NK-92 (cell line): ENCODE data around the gene ZBED1.
"Not testable (repeated sequence)": the region's sequence is repeated elsewhere in the genome, so short reads cannot be mapped to it uniquely, and the experiment has no call there.

Experiments used
- DNase-seq: peaks from one replicate; lab custom pipeline; 2025; ENCODE audit not compliant: unreplicated experiment; lab: John Stamatoyannopoulos, UW

ZBED1 gene

DNA sequence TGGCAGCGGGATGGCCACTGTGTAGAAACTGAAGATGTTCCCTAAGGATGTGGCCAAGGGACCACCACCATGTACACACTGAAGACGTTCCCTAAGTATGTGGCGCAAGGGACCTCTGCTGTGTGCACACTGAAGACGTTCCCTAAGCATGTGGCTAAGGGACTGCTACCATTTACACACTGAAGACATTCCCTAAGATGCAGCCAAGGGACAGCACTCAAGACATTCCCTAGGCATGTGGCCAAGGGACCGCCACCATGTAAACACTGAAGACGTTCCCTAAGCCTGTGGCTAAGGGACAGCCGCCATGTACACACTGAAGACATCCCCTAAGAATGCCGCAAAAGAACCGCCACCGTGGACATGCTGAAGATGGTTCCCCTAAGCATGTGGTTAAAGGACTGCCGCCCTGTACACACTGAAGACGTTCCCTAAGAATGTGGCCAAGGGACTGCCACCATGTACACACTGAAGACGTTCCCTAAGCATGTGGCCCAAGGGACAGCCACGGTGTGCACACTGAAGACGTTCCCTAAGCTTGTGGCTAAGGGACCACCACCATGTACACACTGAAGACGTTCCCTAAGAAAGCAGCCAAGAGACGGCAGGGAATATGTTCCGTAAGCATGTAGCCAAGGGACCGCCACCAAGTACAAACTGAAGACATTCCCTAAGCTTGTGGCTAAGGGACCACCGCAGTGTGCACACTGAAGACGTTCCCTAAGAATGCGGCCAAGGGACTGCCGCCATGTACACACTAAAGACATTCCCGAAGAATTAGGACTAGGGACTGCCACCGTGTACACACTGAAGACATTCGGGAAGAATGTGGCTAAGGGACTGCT, 43.3 kb downstream of the ZBED1 start:
- DNase-seq, result no peak

- DNase-seq, result not testable (repeated sequence)
Measured at GRCh38 chrX:2456091-2456490, 44.7 kb downstream of the ZBED1 start.

DNA sequence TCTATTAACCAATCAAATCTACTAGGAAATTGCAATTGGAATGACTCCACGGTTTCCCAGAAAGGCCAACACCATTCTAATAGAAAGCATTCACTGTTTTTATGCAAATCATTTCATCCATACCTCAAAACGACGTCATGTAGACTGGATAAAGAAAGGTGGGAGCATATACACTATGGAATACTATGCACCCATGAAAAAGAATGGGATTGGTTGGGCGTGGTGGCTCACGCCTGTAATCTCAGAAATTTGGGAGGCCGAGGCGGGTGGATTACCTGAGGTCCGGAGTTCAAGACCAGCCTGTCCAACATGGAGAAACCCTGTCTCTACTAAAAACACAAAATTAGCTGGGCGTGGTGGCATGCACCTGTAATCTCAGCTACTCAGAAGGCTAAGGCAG, 46.2 kb downstream of the ZBED1 start:
- DNase-seq, result not testable (repeated sequence)

- no peak for DNase-seq
Measured at GRCh38 chrX:2452799-2453198, 48.0 kb downstream of the ZBED1 start.

- DNase-seq, result no peak
Measured at GRCh38 chrX:2452317-2452784, 48.4 kb downstream of the ZBED1 start.

GRCh38 chrX:2451501-2452316, 49.1 kb downstream of the ZBED1 start:
- DNase-seq, result no peak

DNA sequence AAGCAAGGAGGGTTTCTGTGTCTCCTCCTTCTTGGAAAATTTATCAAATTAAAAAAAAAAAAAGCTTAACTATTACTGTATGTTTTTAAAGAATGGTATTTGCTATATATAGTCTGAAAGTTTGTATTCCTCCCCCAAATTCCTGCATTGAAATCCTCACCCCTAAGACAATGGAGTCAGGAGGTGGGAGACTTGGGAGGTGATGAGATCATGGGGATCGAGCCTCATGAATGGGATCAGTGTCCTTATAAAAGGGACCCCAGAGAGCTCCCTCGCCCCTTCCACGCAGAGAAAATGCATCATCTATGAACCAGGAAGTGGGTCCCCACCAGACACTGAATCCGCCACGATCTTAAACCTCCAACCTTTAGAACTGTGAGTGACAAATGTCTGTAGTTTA, 50.1 kb downstream of the ZBED1 start:
- DNase-seq, result no peak

DNA sequence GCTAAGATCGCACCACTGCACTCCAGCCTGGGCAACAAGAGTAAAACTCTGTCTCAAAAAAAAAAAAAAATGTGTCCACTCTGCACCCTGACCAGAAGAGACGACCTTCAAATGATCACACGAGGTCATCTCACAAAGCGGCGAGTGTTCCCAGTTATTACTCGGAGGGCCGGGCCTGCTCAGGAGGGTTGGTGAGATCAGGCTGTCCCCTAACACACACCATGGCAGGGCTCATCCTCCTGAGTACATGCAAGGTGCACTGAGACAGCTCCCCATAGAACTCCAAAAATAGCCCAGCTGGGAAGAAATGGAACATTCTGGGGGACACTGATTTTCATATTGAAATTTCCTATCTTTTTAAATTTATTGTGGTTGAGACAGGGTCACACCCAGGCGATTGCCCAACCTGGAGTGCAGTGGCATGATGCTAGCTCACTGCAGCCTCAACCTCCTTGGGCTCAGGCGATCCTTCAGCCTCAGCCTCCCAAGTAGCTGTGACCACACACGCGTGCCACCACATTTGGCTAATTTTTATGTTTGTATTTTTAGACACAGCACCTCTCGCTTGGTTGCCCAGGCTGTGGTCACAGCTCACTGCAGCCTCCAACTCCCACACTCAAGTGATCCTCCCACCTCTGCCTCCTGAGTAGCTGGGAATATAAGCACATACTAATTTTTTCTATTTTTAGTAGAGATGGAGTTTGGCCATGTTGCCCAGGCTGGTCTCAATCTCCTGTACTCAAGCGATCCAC, 51.5 kb downstream of the ZBED1 start:
- no peak for DNase-seq

DNA sequence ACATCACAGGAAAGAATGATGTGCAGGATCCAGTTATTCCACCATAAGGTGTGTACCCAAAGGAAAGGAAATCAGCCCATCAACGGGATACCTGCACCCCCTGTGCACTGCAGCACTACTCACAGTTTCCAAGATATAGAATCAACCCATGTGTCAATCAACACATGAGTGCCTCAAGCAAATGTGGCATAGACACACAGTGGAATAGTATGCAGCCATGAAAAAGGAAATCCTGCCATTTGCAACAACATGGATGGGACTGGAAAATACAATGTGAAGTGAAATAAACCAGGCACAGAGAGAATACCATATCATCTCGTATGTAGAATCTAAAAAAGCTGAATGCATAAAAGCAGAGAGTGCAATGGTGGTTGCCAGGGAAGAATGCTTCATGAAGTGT, 53.3 kb downstream of the ZBED1 start:
- DNase-seq, result no peak

DNA sequence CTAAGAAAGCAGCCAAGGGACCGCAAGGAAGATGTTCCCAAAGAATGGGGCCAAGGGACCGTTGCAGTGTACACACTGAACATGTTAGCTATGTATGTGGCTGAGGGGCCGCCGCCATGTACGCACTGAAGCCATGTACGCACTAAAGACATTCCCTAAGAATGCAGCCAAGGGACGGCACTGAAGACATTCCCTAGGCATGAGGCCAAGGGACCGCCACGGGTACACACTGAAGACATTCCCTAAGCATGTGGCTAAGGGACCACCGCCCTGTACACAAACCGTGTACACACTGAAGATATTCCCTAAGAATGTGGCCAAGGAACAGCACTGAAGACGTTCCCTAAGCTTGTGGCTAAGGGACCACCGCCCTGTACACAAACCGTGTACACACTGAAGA, 54.0 kb downstream of the ZBED1 start:
- DNase-seq, result no peak

- DNase-seq, result no peak
Measured at GRCh38 chrX:2445662-2446623, 54.8 kb downstream of the ZBED1 start.

DNA sequence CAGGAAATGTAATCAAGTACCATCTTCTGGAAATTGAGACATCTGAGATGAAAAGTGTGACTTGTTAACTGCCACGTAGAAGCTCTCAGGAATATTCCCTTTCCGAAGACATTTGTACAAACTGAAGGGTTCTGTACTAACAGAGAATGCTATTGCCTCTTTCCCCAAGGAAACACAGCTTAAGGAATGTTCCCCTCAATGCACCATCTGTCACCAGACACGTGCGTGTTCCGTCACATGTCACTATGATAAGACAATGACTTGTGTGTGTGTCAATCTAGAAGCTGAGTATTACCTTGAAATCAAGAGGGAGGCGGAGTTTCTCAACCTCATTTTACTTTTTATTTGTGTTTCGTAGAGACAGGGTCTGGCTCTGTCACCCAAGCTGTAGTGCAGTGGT, 58.1 kb downstream of the ZBED1 start:
- no peak for DNase-seq

GRCh38 chrX:2441466-2441865, 59.3 kb downstream of the ZBED1 start:
- DNase-seq, result no peak

DNA sequence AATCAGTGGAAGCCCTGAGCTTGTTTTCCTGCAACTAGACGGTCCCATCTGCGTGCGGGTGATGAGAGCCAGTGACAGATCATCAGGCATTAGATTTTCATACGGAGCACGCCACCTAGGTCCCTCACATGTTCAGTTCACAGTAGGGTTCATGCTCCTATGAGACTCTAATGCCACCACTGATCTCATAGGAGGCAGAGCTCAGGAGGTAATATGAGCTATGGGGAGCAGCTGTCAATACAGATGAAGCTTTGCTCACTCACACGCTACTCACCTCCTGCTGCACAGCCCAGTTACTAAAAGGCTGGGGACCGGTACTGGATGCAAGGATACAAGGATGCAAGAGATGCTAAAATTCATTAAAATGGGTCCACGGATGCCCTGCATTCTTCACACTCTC, 61.2 kb downstream of the ZBED1 start:
- no peak for DNase-seq
